Neural cell (in vitro differentiated cells): ENCODE data around the gene DSC3. TPM values are rescaled to one million over a fixed set of nuclear protein-coding genes. Genes with fewer than 3 reads are reported as not detected.

ENCODE experiments used
- H2AFZ ChIP-seq: fragments of 200-600, 300-800 bp; sonication (generic), shearing (Covaris generic); 2 replicates; pipeline ENCODE4 v1.6.0; 2014; ENCODE audit warnings: low read depth, mild to moderate bottlenecking, antibody characterized with exemption, low read length, moderate library complexity
- H3F3A ChIP-seq: fragments of 200-600 bp; shearing (Covaris generic); 2 replicates; pipeline ENCODE4 v1.6.1; 2016; ENCODE audit warnings: mild to moderate bottlenecking, moderate library complexity, mixed read lengths, antibody characterized with exemption, low read length; ENCODE audit not compliant: insufficient read depth, poor library complexity, severe bottlenecking
- H3K27ac ChIP-seq: fragments of 200-600, 300-800 bp; sonication (generic), shearing (Covaris generic); 2 replicates; pipeline ENCODE4 v1.5.1; 2014; ENCODE audit warnings: mild to moderate bottlenecking, low read length, moderate library complexity
- H3K27me3 ChIP-seq: fragments of 300-800, 200-600 bp; sonication (generic), shearing (Covaris generic); 2 replicates; pipeline ENCODE4 v1.6.0; 2014; ENCODE audit warnings: mild to moderate bottlenecking, low read depth, low read length, moderate library complexity; ENCODE audit not compliant: insufficient read depth
- H3K36me3 ChIP-seq: fragments of 300-800, 200-600 bp; sonication (generic), shearing (Covaris generic); 2 replicates; pipeline ENCODE4 v1.5.1; 2014; ENCODE audit warnings: mild to moderate bottlenecking, antibody characterized with exemption, low read length, moderate library complexity; ENCODE audit not compliant: insufficient read depth
- H3K4me2 ChIP-seq: fragments of 300-800, 200-600 bp; sonication (generic), shearing (Covaris generic); 2 replicates; pipeline ENCODE4 v1.6.0; 2014; ENCODE audit warnings: mild to moderate bottlenecking, low read length
- H3K4me3 ChIP-seq: fragments of 300-800, 200-600 bp; sonication (generic), shearing (Covaris generic); 2 replicates; pipeline ENCODE4 v1.5.1; 2014; ENCODE audit warnings: mild to moderate bottlenecking, low read length, moderate library complexity
- H3K79me2 ChIP-seq: fragments of 200-600 bp; shearing (Covaris generic); replicated peaks from 2 replicates; pipeline ENCODE4 v1.6.0; 2014; ENCODE audit warnings: mild to moderate bottlenecking, low read length, moderate library complexity; ENCODE audit not compliant: insufficient read depth
- H3K9ac ChIP-seq: fragments of 300-800, 200-600 bp; sonication (generic), shearing (Covaris generic); 2 replicates; pipeline ENCODE4 v1.6.1; 2016; ENCODE audit warnings: mild to moderate bottlenecking, low read length, mixed read lengths
- H3K9me2 ChIP-seq: fragments of 200-600 bp; shearing (Covaris generic); 2 replicates; pipeline ENCODE4 v1.6.1; 2016; ENCODE audit warnings: mild to moderate bottlenecking, low read length, mixed read lengths; ENCODE audit not compliant: insufficient read depth
- H3K9me3 ChIP-seq: fragments of 200-600, 300-800 bp; sonication (generic), shearing (Covaris generic); 2 replicates; pipeline ENCODE4 v1.6.1; 2016; ENCODE audit warnings: mild to moderate bottlenecking, mixed run types, low read length, moderate library complexity, mixed read lengths
- H4K20me1 ChIP-seq: fragments of 200-600 bp; shearing (Covaris generic); 2 replicates; pipeline ENCODE4 v1.6.1; 2016; ENCODE audit warnings: mild to moderate bottlenecking, mixed run types; ENCODE audit not compliant: insufficient read depth
- CTCF ChIP-seq: fragments of 450-650 bp; IDR thresholded peaks from 2 replicates; pipeline ENCODE4 v1.5.1; 2014; ENCODE audit warnings: antibody characterized with exemption, mild to moderate bottlenecking, moderate library complexity; ENCODE audit not compliant: poor library complexity, severe bottlenecking
- EP300 ChIP-seq: fragments of 450-650 bp; conservative IDR thresholded peaks from 2 replicates; pipeline ENCODE4 v1.6.1; 2014; ENCODE audit warnings: antibody characterized with exemption, mild to moderate bottlenecking, moderate library complexity; ENCODE audit not compliant: poor library complexity, severe bottlenecking
- EZH2 ChIP-seq: fragments of 200-600, 300-800 bp; shearing (Covaris generic), sonication (generic); IDR thresholded peaks from 2 replicates; pipeline ENCODE4 v1.6.1; 2014; ENCODE audit warnings: antibody characterized with exemption, low read length, borderline replicate concordance, mild to moderate bottlenecking; ENCODE audit not compliant: insufficient read depth, poor library complexity, severe bottlenecking
- MXI1 ChIP-seq: fragments of 450-650 bp; conservative IDR thresholded peaks from 2 replicates; pipeline ENCODE4 v1.6.1; 2014; ENCODE audit warnings: antibody characterized with exemption, mild to moderate bottlenecking; ENCODE audit not compliant: poor library complexity, severe bottlenecking
- POLR2AphosphoS5 ChIP-seq: IDR thresholded peaks from 2 replicates; pipeline ENCODE4 v1.6.1; 2012
- RAD21 ChIP-seq: fragments of 450-650 bp; conservative IDR thresholded peaks from 2 replicates; pipeline ENCODE4 v1.6.1; 2014; ENCODE audit warnings: antibody characterized with exemption, mild to moderate bottlenecking, moderate library complexity
- REST ChIP-seq: IDR thresholded peaks from 2 replicates; pipeline ENCODE4 v1.6.1; 2012; ENCODE audit warnings: borderline replicate concordance
- SMC3 ChIP-seq: fragments of 450-650 bp; conservative IDR thresholded peaks from 2 replicates; pipeline ENCODE4 v1.6.1; 2014; ENCODE audit warnings: antibody characterized with exemption, mild to moderate bottlenecking, moderate library complexity; ENCODE audit not compliant: poor library complexity
- TAF1 ChIP-seq: IDR thresholded peaks from 2 replicates; pipeline ENCODE4 v1.6.1; 2012; ENCODE audit warnings: low read depth
- polyA plus RNA-seq: library from polyadenylated mRNA; depleted of rRNA; stranded (reverse); fragments of >200 nt; gene quantifications from 2 replicates; pipeline ENCODE4 v1.2.3, GENCODE V29; 2014

DSC3 gene
- polyA plus RNA-seq, 1 donor from 2014 or later, result not detected

GRCh38 chr18:31058897-31059296, 16.4 kb upstream of the DSC3 start:
- no peak overlapping the region for H3K4me2 ChIP-seq
- H3K4me3 ChIP-seq, result no peak overlapping the region
- H3K27ac ChIP-seq, result no peak overlapping the region
- H3K27me3 ChIP-seq, result no peaks in the 10 kb centered on the region
- no peaks in the 10 kb centered on the region for H4K20me1 ChIP-seq
- H3K9me2 ChIP-seq, result no peaks in the 10 kb centered on the region
- H3K9me3 ChIP-seq, result no peaks in the 10 kb centered on the region
- H3K79me2 ChIP-seq, result no peaks in the 10 kb centered on the region
- no peaks in the 10 kb centered on the region for H3K36me3 ChIP-seq
- no peak overlapping the region for H2AFZ ChIP-seq
- H3K9ac ChIP-seq, result no peak overlapping the region
- TF ChIP-seq MXI1, result no peak
- TF ChIP-seq RAD21, result no peak
- TF ChIP-seq CTCF, result no peak
- TF ChIP-seq EP300, result no peak
- TF ChIP-seq REST, result no peak
- TF ChIP-seq TAF1, result no peak
- no peak for TF ChIP-seq SMC3
- no peak for TF ChIP-seq POLR2AphosphoS5
- no peak for TF ChIP-seq EZH2
- no peaks in the 10 kb centered on the region for H3F3A ChIP-seq

- Histone ChIP-seq H3K79me2 (no peaks in the 10 kb centered on the region), H3F3A (no peaks in the 10 kb centered on the region), H3K4me3 (no peak overlapping the region), H3K27ac (no peak overlapping the region), H3K9ac (no peak overlapping the region), H2AFZ (no peak overlapping the region), H4K20me1 (no peaks in the 10 kb centered on the region), H3K9me3 (no peaks in the 10 kb centered on the region), H3K27me3 (no peaks in the 10 kb centered on the region), H3K9me2 (no peaks in the 10 kb centered on the region), H3K4me2 (no peak overlapping the region), H3K36me3 (no peaks in the 10 kb centered on the region)
- no peak for TF ChIP-seq RAD21
- TF ChIP-seq EP300, result no peak
- TF ChIP-seq MXI1, result no peak
- no peak for TF ChIP-seq POLR2AphosphoS5
- no peak for TF ChIP-seq CTCF
- no peak for TF ChIP-seq REST
- TF ChIP-seq EZH2, result no peak
- TF ChIP-seq SMC3, result no peak
- no peak for TF ChIP-seq TAF1
Measured at GRCh38 chr18:31057917-31058316, 15.4 kb upstream of the DSC3 start.
